Stimulated activated effector memory CD8-positive, alpha-beta T cell treated with anti-CD3 and anti-CD28 coated beads, Interleukin-12 subunit alpha, Interleukin-12 subunit beta, amount 100 ng/mL, for 72 hours (primary cell): Measurements from ENCODE around the gene SMIM23.
A peak's percentile ranks its signal among the peaks of the same experiment; 100 is the strongest.

ENCODE experiments used
- ATAC-seq: fragments of 150-1000 bp; cut with Tn5 transposase; 2 replicates; pipeline ENCODE4 v1.10.0; 2021
- DNase-seq, 2 donors: peaks; one replicate each; pipeline ENCODE4 v3.0.0; 2021 to 2022; ENCODE audit warnings: low spot score in 2 of 2
- H3K27ac Mint-ChIP-seq: one replicate; pipeline ENCODE4 v1.8.0; 2022; ENCODE audit warnings: mild to moderate bottlenecking, mixed read lengths
- H3K36me3 Mint-ChIP-seq: one replicate; pipeline ENCODE4 v1.8.0; 2022; ENCODE audit warnings: mild to moderate bottlenecking, mixed read lengths
- H3K4me1 Mint-ChIP-seq: one replicate; pipeline ENCODE4 v1.8.0; 2022; ENCODE audit warnings: mixed read lengths
- H3K4me3 Mint-ChIP-seq: one replicate; pipeline ENCODE4 v1.8.0; 2022; ENCODE audit warnings: mild to moderate bottlenecking, mixed read lengths
- H3K9me3 Mint-ChIP-seq: one replicate; pipeline ENCODE4 v1.8.0; 2022; ENCODE audit warnings: mixed read lengths

SMIM23 gene

DNA sequence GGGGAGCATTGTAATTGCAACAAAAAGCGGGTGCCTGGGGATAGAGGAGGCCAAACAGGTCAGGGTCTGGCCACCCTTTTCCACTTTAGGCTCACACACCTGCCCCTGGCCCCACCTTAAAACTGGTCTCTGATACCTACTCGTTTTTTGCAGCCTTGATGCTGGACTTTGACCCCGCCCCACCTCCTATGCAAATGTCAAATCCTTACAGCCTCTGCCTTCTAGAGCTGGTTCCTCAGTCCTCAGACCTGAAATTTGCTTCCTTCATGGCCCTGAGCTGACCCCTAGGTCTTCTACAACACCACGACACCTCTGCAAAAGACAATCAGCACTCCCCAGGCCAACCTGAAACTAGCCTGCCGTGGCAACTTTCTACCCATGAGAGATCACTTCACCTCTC lies 37.7 kb downstream of the SMIM23 start:
- Mint-ChIP-seq H3K36me3 (no peaks in the 10 kb centered on the region), H3K4me1 (no peaks in the 10 kb centered on the region), H3K9me3 (no peaks in the 10 kb centered on the region), H3K4me3 (no peak overlapping the region), H3K27ac (no peak overlapping the region)
- ATAC-seq (no peak), DNase-seq (no peak)

DNA sequence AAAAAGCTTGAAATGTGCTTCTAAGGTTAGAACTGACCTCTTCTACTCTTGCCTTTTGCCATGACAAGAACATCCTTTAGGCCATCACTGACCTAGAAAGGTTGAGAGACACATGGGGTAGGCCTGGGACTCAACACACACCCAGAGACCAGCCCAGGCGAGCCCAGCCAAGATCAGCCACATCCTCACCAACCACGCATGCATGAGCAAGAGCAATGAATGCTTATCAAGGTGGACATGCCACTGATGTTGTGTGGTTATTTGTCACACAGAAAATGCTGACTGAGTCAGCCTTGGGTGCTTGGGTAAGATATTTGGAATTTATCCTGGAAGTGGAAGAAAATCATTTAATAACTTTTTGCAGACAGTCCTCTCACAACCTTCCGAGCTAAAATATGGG lies 39.4 kb downstream of the SMIM23 start:
- H3K36me3 Mint-ChIP-seq: no peaks in the 10 kb centered on the region
- H3K27ac Mint-ChIP-seq: no peak overlapping the region
- no peaks in the 10 kb centered on the region for H3K4me1 Mint-ChIP-seq
- no peak for DNase-seq
- no peak overlapping the region for H3K4me3 Mint-ChIP-seq
- no peak for ATAC-seq
- H3K9me3 Mint-ChIP-seq: no peaks in the 10 kb centered on the region

GRCh38 chr5:171826132-171826531 lies 40.5 kb downstream of the SMIM23 start:
- Mint-ChIP-seq H3K4me3 (no peak overlapping the region), H3K4me1 (no peaks in the 10 kb centered on the region), H3K27ac (no peak overlapping the region), H3K36me3 (no peaks in the 10 kb centered on the region), H3K9me3 (no peaks in the 10 kb centered on the region)
- DNase-seq: no peak
- ATAC-seq: no peak

- Mint-ChIP-seq H3K4me3 (no peak overlapping the region), H3K36me3 (no peaks in the 10 kb centered on the region), H3K9me3 (no peaks in the 10 kb centered on the region), H3K4me1 (no peaks in the 10 kb centered on the region), H3K27ac (no peak overlapping the region)
- DNase-seq: no peak
- ATAC-seq: no peak
These were observed 41.5 kb downstream of the SMIM23 start for GRCh38 chr5:171827162-171827561.

DNA sequence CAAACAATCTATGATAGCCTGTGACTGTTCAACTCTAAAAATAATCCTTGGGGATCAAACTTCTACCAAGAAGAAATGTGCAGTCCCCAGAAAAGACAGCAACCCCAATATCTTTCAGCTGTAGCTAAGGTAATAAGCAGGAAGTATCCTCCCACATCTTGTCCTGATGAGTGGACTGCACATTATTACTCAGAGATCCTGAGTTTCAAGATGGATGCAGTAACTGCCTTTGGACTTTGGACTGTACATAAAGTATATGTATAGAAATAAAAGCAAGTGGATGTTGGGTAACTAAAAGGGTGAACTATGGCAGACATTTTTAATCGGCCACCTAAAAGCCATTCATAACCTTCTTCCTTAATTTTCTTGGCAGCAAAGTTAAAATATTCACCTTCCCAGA lies 45.1 kb downstream of the SMIM23 start:
- ATAC-seq (no peak), DNase-seq (no peak)
- Mint-ChIP-seq H3K27ac (no peak overlapping the region), H3K9me3 (no peaks in the 10 kb centered on the region), H3K4me3 (no peak overlapping the region), H3K4me1 (no peaks in the 10 kb centered on the region), H3K36me3 (no peaks in the 10 kb centered on the region)

- ATAC-seq (no peak), DNase-seq (no peak)
- H3K27ac Mint-ChIP-seq: no peak overlapping the region
- H3K9me3 Mint-ChIP-seq: no peaks in the 10 kb centered on the region
- H3K4me3 Mint-ChIP-seq: no peak overlapping the region
- no peaks in the 10 kb centered on the region for H3K4me1 Mint-ChIP-seq
- peaks cover 6% of the 10 kb centered on the region for H3K36me3 Mint-ChIP-seq
These were observed 47.2 kb downstream of the SMIM23 start for GRCh38 chr5:171832775-171833174.

DNA sequence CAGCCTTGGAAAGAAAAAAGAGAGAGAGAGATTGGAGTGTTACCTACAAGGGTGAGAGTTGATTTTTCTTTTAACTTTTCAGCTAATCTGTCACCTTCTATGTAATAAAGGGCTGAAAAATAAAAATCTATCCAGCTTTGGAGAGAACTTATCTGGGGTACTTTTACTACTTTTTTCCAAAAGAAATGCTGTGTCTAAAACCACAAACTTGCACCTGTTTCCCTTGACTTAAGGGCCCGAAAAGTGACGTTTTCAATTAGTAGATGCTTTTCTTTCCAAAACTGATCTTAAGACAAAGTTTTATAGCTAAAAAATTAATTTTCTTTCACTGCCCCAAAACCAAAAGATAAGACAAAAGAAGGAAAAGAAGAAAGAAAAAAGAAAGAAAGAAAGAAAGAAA lies 48.8 kb downstream of the SMIM23 start:
- H3K9me3 Mint-ChIP-seq: no peaks in the 10 kb centered on the region
- peaks cover 6% of the 10 kb centered on the region for H3K36me3 Mint-ChIP-seq

GRCh38 chr5:171835066-171835465 lies 49.4 kb downstream of the SMIM23 start:
- DNase-seq (no peak), ATAC-seq (no peak)
- peaks cover 6% of the 10 kb centered on the region for H3K36me3 Mint-ChIP-seq
- no peak overlapping the region for H3K27ac Mint-ChIP-seq
- H3K4me1 Mint-ChIP-seq: no peaks in the 10 kb centered on the region
- H3K4me3 Mint-ChIP-seq: no peak overlapping the region
- H3K9me3 Mint-ChIP-seq: no peaks in the 10 kb centered on the region

More for the DNA sequence above, 48.8 kb downstream of the SMIM23 start:
- ATAC-seq (no peak), DNase-seq (no peak)
- no peak overlapping the region for H3K27ac Mint-ChIP-seq
- no peak overlapping the region for H3K4me3 Mint-ChIP-seq
- no peaks in the 10 kb centered on the region for H3K4me1 Mint-ChIP-seq

DNA sequence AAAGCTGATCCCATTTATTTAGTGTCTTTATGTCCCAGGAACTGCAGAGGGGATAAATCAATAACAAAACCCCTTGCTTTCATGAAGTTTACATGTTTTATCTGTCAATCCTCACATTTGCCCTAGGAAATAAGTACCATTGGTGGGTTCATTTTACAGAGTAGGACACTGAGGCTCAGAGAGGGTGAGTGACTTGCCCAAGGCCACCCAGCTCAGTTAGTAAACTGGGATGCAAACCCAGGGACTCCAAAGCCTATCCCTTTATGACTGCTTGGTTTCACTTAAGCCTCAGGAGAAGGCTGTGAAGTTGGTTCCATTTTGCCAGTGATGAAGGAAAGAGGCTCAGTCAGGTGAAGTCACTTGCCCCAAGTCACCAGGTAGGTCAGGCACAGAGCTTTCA lies 51.9 kb downstream of the SMIM23 start:
- Mint-ChIP-seq H3K9me3 (no peaks in the 10 kb centered on the region), H3K4me3 (no peak overlapping the region), H3K4me1 (peaks cover 4% of the 10 kb centered on the region), H3K36me3 (peaks cover 6% of the 10 kb centered on the region), H3K27ac (no peak overlapping the region)
- DNase-seq: no peak
- ATAC-seq: no peak

DNA sequence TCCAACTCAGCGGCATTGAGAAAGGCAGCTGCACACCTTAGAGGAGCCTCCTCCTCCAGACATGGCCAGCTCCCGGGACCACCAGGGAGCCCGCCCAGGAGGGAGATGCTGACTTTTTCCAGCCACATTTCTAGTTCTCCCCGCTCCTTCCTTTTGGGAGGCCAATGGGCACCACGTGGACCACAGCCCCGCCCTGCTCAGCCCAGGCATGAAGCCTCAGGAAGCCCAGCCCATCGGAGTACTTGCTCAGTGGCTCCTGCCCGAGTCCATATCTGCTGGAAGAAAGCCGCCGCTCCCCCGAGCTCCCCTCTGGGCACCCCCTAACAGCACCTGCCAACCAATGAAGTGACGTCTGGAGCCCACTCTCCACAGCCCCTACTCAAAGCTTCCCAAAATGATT lies 52.4 kb downstream of the SMIM23 start:
- Mint-ChIP-seq H3K27ac (peak overlapping the region; percentile 23), H3K36me3 (peaks cover 6% of the 10 kb centered on the region), H3K4me1 (peaks cover 4% of the 10 kb centered on the region), H3K9me3 (no peaks in the 10 kb centered on the region), H3K4me3 (no peak overlapping the region)
- DNase-seq: no peak
- no peak for ATAC-seq

- no peak overlapping the region for H3K4me3 Mint-ChIP-seq
- DNase-seq: no peak
- peaks cover 6% of the 10 kb centered on the region for H3K36me3 Mint-ChIP-seq
- no peak for ATAC-seq
- no peaks in the 10 kb centered on the region for H3K9me3 Mint-ChIP-seq
- no peak overlapping the region for H3K27ac Mint-ChIP-seq
- H3K4me1 Mint-ChIP-seq: peaks cover 4% of the 10 kb centered on the region
These were observed 53.5 kb downstream of the SMIM23 start for GRCh38 chr5:171839112-171839511.

GRCh38 chr5:171840066-171840465 lies 54.4 kb downstream of the SMIM23 start:
- DNase-seq: no peak
- no peak overlapping the region for H3K27ac Mint-ChIP-seq
- no peak overlapping the region for H3K4me3 Mint-ChIP-seq
- no peak for ATAC-seq
- H3K9me3 Mint-ChIP-seq: no peaks in the 10 kb centered on the region
- peaks cover 6% of the 10 kb centered on the region for H3K36me3 Mint-ChIP-seq
- H3K4me1 Mint-ChIP-seq: peaks cover 4% of the 10 kb centered on the region
